Neural cell (in vitro differentiated cells): ENCODE measurements around the gene TSPAN11. TPM values are rescaled to one million over a fixed set of nuclear protein-coding genes. Genes with fewer than 3 reads are reported as not detected.

Source experiments
- H2AFZ ChIP-seq: fragments of 200-600, 300-800 bp; sonication (generic), shearing (Covaris generic); 2 replicates; pipeline ENCODE4 v1.6.0; 2014; ENCODE audit warnings: low read depth, mild to moderate bottlenecking, antibody characterized with exemption, low read length, moderate library complexity
- H3F3A ChIP-seq: fragments of 200-600 bp; shearing (Covaris generic); 2 replicates; pipeline ENCODE4 v1.6.1; 2016; ENCODE audit warnings: mild to moderate bottlenecking, moderate library complexity, mixed read lengths, antibody characterized with exemption, low read length; ENCODE audit not compliant: insufficient read depth, poor library complexity, severe bottlenecking
- H3K27ac ChIP-seq: fragments of 200-600, 300-800 bp; sonication (generic), shearing (Covaris generic); 2 replicates; pipeline ENCODE4 v1.5.1; 2014; ENCODE audit warnings: mild to moderate bottlenecking, low read length, moderate library complexity
- H3K27me3 ChIP-seq: fragments of 300-800, 200-600 bp; sonication (generic), shearing (Covaris generic); 2 replicates; pipeline ENCODE4 v1.6.0; 2014; ENCODE audit warnings: mild to moderate bottlenecking, low read depth, low read length, moderate library complexity; ENCODE audit not compliant: insufficient read depth
- H3K36me3 ChIP-seq: fragments of 300-800, 200-600 bp; sonication (generic), shearing (Covaris generic); 2 replicates; pipeline ENCODE4 v1.5.1; 2014; ENCODE audit warnings: mild to moderate bottlenecking, antibody characterized with exemption, low read length, moderate library complexity; ENCODE audit not compliant: insufficient read depth
- H3K4me2 ChIP-seq: fragments of 300-800, 200-600 bp; sonication (generic), shearing (Covaris generic); 2 replicates; pipeline ENCODE4 v1.6.0; 2014; ENCODE audit warnings: mild to moderate bottlenecking, low read length
- H3K4me3 ChIP-seq: fragments of 300-800, 200-600 bp; sonication (generic), shearing (Covaris generic); 2 replicates; pipeline ENCODE4 v1.5.1; 2014; ENCODE audit warnings: mild to moderate bottlenecking, low read length, moderate library complexity
- H3K79me2 ChIP-seq: fragments of 200-600 bp; shearing (Covaris generic); replicated peaks from 2 replicates; pipeline ENCODE4 v1.6.0; 2014; ENCODE audit warnings: mild to moderate bottlenecking, low read length, moderate library complexity; ENCODE audit not compliant: insufficient read depth
- H3K9ac ChIP-seq: fragments of 300-800, 200-600 bp; sonication (generic), shearing (Covaris generic); 2 replicates; pipeline ENCODE4 v1.6.1; 2016; ENCODE audit warnings: mild to moderate bottlenecking, low read length, mixed read lengths
- H3K9me2 ChIP-seq: fragments of 200-600 bp; shearing (Covaris generic); 2 replicates; pipeline ENCODE4 v1.6.1; 2016; ENCODE audit warnings: mild to moderate bottlenecking, low read length, mixed read lengths; ENCODE audit not compliant: insufficient read depth
- H3K9me3 ChIP-seq: fragments of 200-600, 300-800 bp; sonication (generic), shearing (Covaris generic); 2 replicates; pipeline ENCODE4 v1.6.1; 2016; ENCODE audit warnings: mild to moderate bottlenecking, mixed run types, low read length, moderate library complexity, mixed read lengths
- H4K20me1 ChIP-seq: fragments of 200-600 bp; shearing (Covaris generic); 2 replicates; pipeline ENCODE4 v1.6.1; 2016; ENCODE audit warnings: mild to moderate bottlenecking, mixed run types; ENCODE audit not compliant: insufficient read depth
- CTCF ChIP-seq: fragments of 450-650 bp; IDR thresholded peaks from 2 replicates; pipeline ENCODE4 v1.5.1; 2014; ENCODE audit warnings: antibody characterized with exemption, mild to moderate bottlenecking, moderate library complexity; ENCODE audit not compliant: poor library complexity, severe bottlenecking
- EP300 ChIP-seq: fragments of 450-650 bp; conservative IDR thresholded peaks from 2 replicates; pipeline ENCODE4 v1.6.1; 2014; ENCODE audit warnings: antibody characterized with exemption, mild to moderate bottlenecking, moderate library complexity; ENCODE audit not compliant: poor library complexity, severe bottlenecking
- EZH2 ChIP-seq: fragments of 200-600, 300-800 bp; shearing (Covaris generic), sonication (generic); IDR thresholded peaks from 2 replicates; pipeline ENCODE4 v1.6.1; 2014; ENCODE audit warnings: antibody characterized with exemption, low read length, borderline replicate concordance, mild to moderate bottlenecking; ENCODE audit not compliant: insufficient read depth, poor library complexity, severe bottlenecking
- MXI1 ChIP-seq: fragments of 450-650 bp; conservative IDR thresholded peaks from 2 replicates; pipeline ENCODE4 v1.6.1; 2014; ENCODE audit warnings: antibody characterized with exemption, mild to moderate bottlenecking; ENCODE audit not compliant: poor library complexity, severe bottlenecking
- POLR2AphosphoS5 ChIP-seq: IDR thresholded peaks from 2 replicates; pipeline ENCODE4 v1.6.1; 2012
- RAD21 ChIP-seq: fragments of 450-650 bp; conservative IDR thresholded peaks from 2 replicates; pipeline ENCODE4 v1.6.1; 2014; ENCODE audit warnings: antibody characterized with exemption, mild to moderate bottlenecking, moderate library complexity
- REST ChIP-seq: IDR thresholded peaks from 2 replicates; pipeline ENCODE4 v1.6.1; 2012; ENCODE audit warnings: borderline replicate concordance
- SMC3 ChIP-seq: fragments of 450-650 bp; conservative IDR thresholded peaks from 2 replicates; pipeline ENCODE4 v1.6.1; 2014; ENCODE audit warnings: antibody characterized with exemption, mild to moderate bottlenecking, moderate library complexity; ENCODE audit not compliant: poor library complexity
- TAF1 ChIP-seq: IDR thresholded peaks from 2 replicates; pipeline ENCODE4 v1.6.1; 2012; ENCODE audit warnings: low read depth
- polyA plus RNA-seq: library from polyadenylated mRNA; depleted of rRNA; stranded (reverse); fragments of >200 nt; gene quantifications from 2 replicates; pipeline ENCODE4 v1.2.3, GENCODE V29; 2014

Gene TSPAN11
- polyA plus RNA-seq, 1 donor from 2014 or later: 5.6 TPM

- no peak overlapping the region for H3K27ac ChIP-seq
- H3K4me3 ChIP-seq: no peak overlapping the region
These were observed 18.3 kb upstream of the TSPAN11 start for GRCh38 chr12:30908076-30908721.

More at GRCh38 chr12:30908076-30908721, 18.3 kb upstream of the TSPAN11 start:
- no peaks in the 10 kb centered on the region for H3K27me3 ChIP-seq
- H3K79me2 ChIP-seq: no peaks in the 10 kb centered on the region
- H3K9me2 ChIP-seq: no peaks in the 10 kb centered on the region
- H3F3A ChIP-seq: no peaks in the 10 kb centered on the region
- no peaks in the 10 kb centered on the region for H3K36me3 ChIP-seq
- no peak overlapping the region for H3K4me2 ChIP-seq
- H3K9ac ChIP-seq: no peak overlapping the region
- H3K9me3 ChIP-seq: no peaks in the 10 kb centered on the region
- H4K20me1 ChIP-seq: no peaks in the 10 kb centered on the region
- TF ChIP-seq REST (no peak), TAF1 (no peak), EP300 (no peak), POLR2AphosphoS5 (no peak), MXI1 (no peak), SMC3 (no peak), RAD21 (no peak), EZH2 (no peak), CTCF (no peak)
- H2AFZ ChIP-seq: no peak overlapping the region
